K562 (cell line): ENCODE data around the gene REPS1. TPM values are rescaled to one million over a fixed set of nuclear protein-coding genes. Genes with fewer than 3 reads are reported as not detected.

Source experiments
- ATAC-seq: fragments of 200-7000 bp; cut with Tn5 transposase; 3 replicates; pipeline ENCODE4 v1.9.1; 2020; ENCODE audit warnings: moderate library complexity
- BruUV-seq: library from RNA; stranded (reverse); fragments of 400-500 nt; replicated peaks from 2 replicates; lab custom pipeline; 2021; lab: Mats Ljungman, UMichigan
- CTCF ChIA-PET: fragments of 300-600 bp; formaldehyde crosslinking; extraction: SDS; loops from one replicate; lab custom pipeline; 2021; ENCODE audit warnings: low intra/inter-chr PET ratio; lab: Yijun Ruan, JAX
- POLR2A ChIA-PET: fragments of 300-600, 350-650 bp; sonication (Branson Sonifier 250); formaldehyde crosslinking; extraction: SDS; loops from one replicate; lab custom pipeline; 2021; ENCODE audit warnings: antibody characterized with exemption, inconsistent platforms; lab: Yijun Ruan, JAX
- DNase-seq, 4 experiments: peaks; one replicate each; pipeline versions ENCODE4 v3.0.0 to v3.0.0-alpha.2; 2011 to 2018; ENCODE audit warnings: low spot score in 3 of 4, mixed read lengths in 3 of 4; ENCODE audit errors: extremely low read depth in 1 of 4
- FAIRE-seq: peaks from 2 replicates; lab custom pipeline; 2011; peaks lifted over from hg19 to GRCh38; lab: Jason Lieb, UNC
- H2AFZ ChIP-seq: 2 replicates; pipeline ENCODE4 v1.6.0; 2011; ENCODE audit warnings: low read depth, low read length, control low read depth, inconsistent platforms
- H3K27ac ChIP-seq: fragments of 200-600 bp; 3 replicates; pipeline ENCODE4 v1.8.0; 2011; ENCODE audit warnings: low read depth, mild to moderate bottlenecking, control low read depth, inconsistent platforms, low read length, moderate library complexity, mixed read lengths; ENCODE audit errors: extremely low read depth
- H3K27me3 ChIP-seq, 2 experiments: fragments of 300-600 bp in 1 of 2; 2 replicates in 1 of 2; 3 replicates in 1 of 2; pipeline versions ENCODE4 v1.6.0 to v1.8.0; 2011; ENCODE audit warnings: inconsistent platforms in 2 of 2, low read length in 2 of 2, mild to moderate bottlenecking in 1 of 2, mixed read lengths in 1 of 2, moderate library complexity in 1 of 2; ENCODE audit not compliant: control insufficient read depth in 2 of 2, insufficient read depth in 2 of 2
- H3K36me3 ChIP-seq: fragments of 300-600 bp; 3 replicates; pipeline ENCODE4 v1.8.0; 2011; ENCODE audit warnings: mild to moderate bottlenecking, low read length, inconsistent platforms; ENCODE audit not compliant: control insufficient read depth, insufficient read depth
- H3K4me1 ChIP-seq, 2 experiments: fragments of 200-600 bp in 1 of 2; replicated peaks in 1 of 2; 2 replicates in 1 of 2; 3 replicates in 1 of 2; pipeline versions ENCODE4 v1.5.1 to v1.8.0; 2011; ENCODE audit warnings: inconsistent platforms in 2 of 2, low read length in 2 of 2, mild to moderate bottlenecking in 1 of 2, mixed read lengths in 1 of 2, moderate library complexity in 1 of 2; ENCODE audit not compliant: control insufficient read depth in 2 of 2, insufficient read depth in 2 of 2
- H3K4me2 ChIP-seq: 2 replicates; pipeline ENCODE4 v1.6.1; 2011; ENCODE audit warnings: low read length, control low read depth, inconsistent platforms, mixed read lengths; ENCODE audit not compliant: insufficient read depth
- H3K4me3 ChIP-seq: fragments of 200-600 bp; sonication (generic), shearing (Covaris generic); 2 replicates; pipeline ENCODE4 v1.5.1; 2016; ENCODE audit warnings: control low read depth, inconsistent platforms
- H3K79me2 ChIP-seq: fragments of 200-600 bp; 3 replicates; pipeline ENCODE4 v1.8.0; 2011; ENCODE audit warnings: low read length, inconsistent platforms; ENCODE audit not compliant: control insufficient read depth, insufficient read depth
- H3K9ac ChIP-seq, 2 experiments: 2 replicates each; pipeline versions ENCODE4 v1.6.0 to v1.6.1; 2011; ENCODE audit warnings: low read depth in 2 of 2, low read length in 2 of 2, control low read depth in 1 of 2, inconsistent platforms in 1 of 2, mild to moderate bottlenecking in 1 of 2, mixed read lengths in 1 of 2; ENCODE audit not compliant: insufficient read depth in 1 of 2
- H3K9me1 ChIP-seq: one replicate; pipeline ENCODE4 v1.6.0; 2011; ENCODE audit warnings: inconsistent platforms, mild to moderate bottlenecking, low read length, moderate library complexity; ENCODE audit not compliant: control insufficient read depth, insufficient read depth
- H3K9me3 ChIP-seq: replicated peaks from 2 replicates; pipeline ENCODE4 v1.5.1; 2011; ENCODE audit warnings: low read depth, low read length, inconsistent platforms; ENCODE audit not compliant: control insufficient read depth, insufficient read depth
- H4K20me1 ChIP-seq: replicated peaks from 2 replicates; pipeline ENCODE4 v1.6.1; 2011; ENCODE audit warnings: low read length, inconsistent platforms, mixed read lengths; ENCODE audit not compliant: control insufficient read depth, insufficient read depth
- ARHGAP35 ChIP-seq: fragments of 450-650 bp; IDR thresholded peaks from 2 replicates; pipeline ENCODE4 v1.6.1; 2018; ENCODE audit not compliant: partially characterized antibody
- BRD4 ChIP-seq: fragments of 200-600 bp; sonication (generic); IDR thresholded peaks from 2 replicates; pipeline ENCODE4 v1.6.1; 2017; ENCODE audit warnings: inconsistent platforms
- ELF2 ChIP-seq: fragments of 250-450 bp; sonication (Bioruptor Pico); IDR thresholded peaks from 2 replicates; pipeline ENCODE4 v1.5.0; 2021; ENCODE audit warnings: mild to moderate bottlenecking
- ELK1 ChIP-seq: sonication (generic); formaldehyde crosslinking; IDR thresholded peaks from 2 replicates; pipeline ENCODE4 v1.8.1; 2022; ENCODE audit warnings: missing genetic modification reagents
- ESRRA ChIP-seq: fragments of 450-650 bp; IDR thresholded peaks from 2 replicates; pipeline ENCODE4 v1.6.1; 2014; ENCODE audit warnings: low read depth, mild to moderate bottlenecking, moderate library complexity, borderline replicate concordance
- GATA2 ChIP-seq: sonication (generic); formaldehyde crosslinking; IDR thresholded peaks from 2 replicates; pipeline ENCODE4 v1.4.0; 2020; ENCODE audit warnings: mild to moderate bottlenecking, missing genetic modification reagents
- HEY1 ChIP-seq: fragments of 250-450 bp; sonication (Bioruptor Pico); IDR thresholded peaks from 2 replicates; pipeline ENCODE4 v1.5.0; 2020; ENCODE audit warnings: mild to moderate bottlenecking, moderate library complexity, borderline replicate concordance
- NFIX ChIP-seq: fragments of 250-450 bp; sonication (Bioruptor Pico); IDR thresholded peaks from 2 replicates; pipeline ENCODE4 v1.4.0; 2020; ENCODE audit warnings: low read depth, mild to moderate bottlenecking, moderate library complexity
- SRSF1 ChIP-seq: fragments of 200-400 bp; formaldehyde crosslinking; IDR thresholded peaks from 2 replicates; pipeline ENCODE4 v1.6.1; 2017; ENCODE audit warnings: mild to moderate bottlenecking, low read depth, low read length, moderate library complexity
- SRSF3 ChIP-seq: fragments of 200-400 bp; formaldehyde crosslinking; IDR thresholded peaks from 2 replicates; pipeline ENCODE4 v1.6.1; 2016; ENCODE audit warnings: mild to moderate bottlenecking, low read length, moderate library complexity; ENCODE audit not compliant: insufficient read depth
- ZBTB12 ChIP-seq: fragments of 250-450 bp; sonication (Bioruptor Pico); IDR thresholded peaks from 2 replicates; pipeline ENCODE4 v1.4.0; 2020
- ZNF12 ChIP-seq: sonication (generic); formaldehyde crosslinking; IDR thresholded peaks from 2 replicates; pipeline ENCODE4 v1.4.0; 2020; ENCODE audit warnings: mild to moderate bottlenecking, missing genetic modification reagents
- ZNF184 ChIP-seq: sonication (generic); formaldehyde crosslinking; IDR thresholded peaks from 2 replicates; pipeline ENCODE4 v1.5.0; 2020; ENCODE audit warnings: missing genetic modification reagents
- ZNF3 ChIP-seq: fragments of 250-450 bp; sonication (Bioruptor Pico); IDR thresholded peaks from 2 replicates; pipeline ENCODE4 v1.5.0; 2021; ENCODE audit warnings: mild to moderate bottlenecking, moderate library complexity
- WGBS: fragments of 100-300 bp; shearing (Covaris generic); methylation state at CpG from one replicate; pipeline ENCODE4 v1.1.6; 2016; ENCODE audit warnings: low coverage, mixed read lengths; ENCODE audit not compliant: insufficient coverage; ENCODE audit errors: missing lambda C conversion rate; 5-methylcytosine and 5-hydroxymethylcytosine counted together
- in situ Hi-C: fragments of 300-500 bp; cut with MboI; formaldehyde crosslinking; loops from 4 replicates; pipeline ENCODE4 v1.15.0; 2018; ENCODE audit warnings: inconsistent platforms, mixed read lengths
- intact Hi-C: fragments of 100-400 bp; cut with micrococcal nuclease; formaldehyde crosslinking; loops from 2 replicates; pipeline ENCODE4 v1.14.2; 2022
- polyA plus RNA-seq, 8 experiments: library from polyadenylated mRNA; depleted of rRNA in 4 of 8; stranded (reverse) in 5 of 8; unstranded in 3 of 8; fragments of >200 nt; fragmentation: Nextera tagmentation in 2 of 8; fragmentation: Illumina TruSeq in 1 of 8; extraction: Ambion mirVana in 2 of 8; extraction: Trizol in 1 of 8; gene quantifications; 2 replicates each; pipeline versions ENCODE4 v1.2.1 to v1.2.3, GENCODE V29; 2011 to 2014; ENCODE audit warnings: inconsistent platforms in 1 of 8, missing spikeins in 1 of 8
- total RNA-seq, 7 experiments: library from RNA; depleted of rRNA in 6 of 7; stranded (reverse); fragments of >200 nt in 6 of 7; fragmentation: Illumina TruSeq in 2 of 7; extraction: Trizol in 2 of 7; gene quantifications; 2 replicates each; pipeline versions ENCODE4 v1.2.1 to v1.2.3, GENCODE V29; 2011 to 2021; ENCODE audit warnings: low replicate concordance in 1 of 7

The REPS1 gene
- total and polyA plus RNA-seq, 9 of the 15 experiments (the other 6 are each of a cell fraction or from before 2014, with no cell fraction given), result 7.9 to 36.0 (median 27.8) TPM

- H3K9me1 ChIP-seq, result no peaks in the 10 kb centered on the region
- H3K36me3 ChIP-seq, result no peaks in the 10 kb centered on the region
- CTCF ChIA-PET, result no interaction called here
- in situ Hi-C loops, result no loop called here
- no peak overlapping the region for H3K4me2 ChIP-seq
- no peak for DNase-seq
- H3K9me3 ChIP-seq, result no peaks in the 10 kb centered on the region
- no peak overlapping the region for H3K27ac ChIP-seq
- H4K20me1 ChIP-seq, result no peaks in the 10 kb centered on the region
- H3K4me1 ChIP-seq, result no peaks in the 10 kb centered on the region
- intact Hi-C loops, result no loop called here
- no peaks in the 10 kb centered on the region for H3K79me2 ChIP-seq
- ATAC-seq, result no peak
- POLR2A ChIA-PET, result interaction anchor here (0.7 kb wide), 1 partner anchor 190 kb away, joined by 3 read pairs; no protein-coding TSS in a partner anchor
- no TSS peak for BruUV-seq
- TF ChIP-seq HEY1 (CRISPR knock-in tag) (no peak), ZNF3 (CRISPR knock-in tag) (no peak)
- TF ChIP-seq, all 486 proteins: peak for 0
- H3K9ac ChIP-seq, result no peak overlapping the region
- FAIRE-seq, result no peak
- WGBS, result 3% methylated on average over 3 of the region's 3 CpGs
- no peak overlapping the region for H2AFZ ChIP-seq
- H3K27me3 ChIP-seq, result peaks cover 8 to 11% of the 10 kb centered on the region in 2 experiments; a peak in 4 of 5 replicates
- H3K4me3 ChIP-seq, result no peak overlapping the region
Observed at GRCh38 chr6:139011980-139012379, 23.9 kb upstream of the REPS1 start.

GRCh38 chr6:139010674-139011073 is 22.6 kb upstream of the REPS1 start:
- no peak for DNase-seq
- H3K9ac ChIP-seq, result no peak overlapping the region
- in situ Hi-C loops (no loop called here), intact Hi-C loops (no loop called here)
- no peak for FAIRE-seq
- H2AFZ ChIP-seq, result no peak overlapping the region
- peaks cover 4 to 7% of the 10 kb centered on the region in 2 experiments; a peak in 4 of 5 replicates for H3K27me3 ChIP-seq
- no peak overlapping the region for H3K4me3 ChIP-seq
- H4K20me1 ChIP-seq, result no peaks in the 10 kb centered on the region
- POLR2A ChIA-PET, result no interaction called here
- no peak overlapping the region for H3K27ac ChIP-seq
- no peaks in the 10 kb centered on the region for H3K4me1 ChIP-seq
- no peaks in the 10 kb centered on the region for H3K36me3 ChIP-seq
- CTCF ChIA-PET, result no interaction called here
- H3K9me1 ChIP-seq, result no peaks in the 10 kb centered on the region
- BruUV-seq, result no TSS peak
- H3K9me3 ChIP-seq, result no peaks in the 10 kb centered on the region
- H3K4me2 ChIP-seq, result no peak overlapping the region
- ATAC-seq, result no peak
- no peaks in the 10 kb centered on the region for H3K79me2 ChIP-seq
- no peak for TF ChIP-seq NFIX (CRISPR knock-in tag)
- no peak for TF ChIP-seq ELK1 (CRISPR knock-in tag)
- no peak for TF ChIP-seq SRSF3
- TF ChIP-seq ZNF184 (CRISPR knock-in tag), result no peak
- TF ChIP-seq GATA2 (CRISPR knock-in tag), result no peak
- TF ChIP-seq ESRRA, result no peak
- no peak for TF ChIP-seq ZBTB12
- TF ChIP-seq SRSF1, result no peak
- TF ChIP-seq ZNF12 (CRISPR knock-in tag), result no peak
- TF ChIP-seq BRD4, result no peak
- no peak for TF ChIP-seq ARHGAP35
- TF ChIP-seq ELF2, result no peak
